HG03460 (cell line): ENCODE data around the gene CEP68.
"Not testable (repeated sequence)": the region's sequence is repeated elsewhere in the genome, so short reads cannot be mapped to it uniquely, and the experiment has no call there.

ENCODE experiments used
- ATAC-seq: cut with Tn5 transposase; IDR thresholded peaks from one replicate; pipeline ENCODE4 v1.9.1; 2021; ENCODE audit not compliant: unreplicated experiment

CEP68 gene

DNA sequence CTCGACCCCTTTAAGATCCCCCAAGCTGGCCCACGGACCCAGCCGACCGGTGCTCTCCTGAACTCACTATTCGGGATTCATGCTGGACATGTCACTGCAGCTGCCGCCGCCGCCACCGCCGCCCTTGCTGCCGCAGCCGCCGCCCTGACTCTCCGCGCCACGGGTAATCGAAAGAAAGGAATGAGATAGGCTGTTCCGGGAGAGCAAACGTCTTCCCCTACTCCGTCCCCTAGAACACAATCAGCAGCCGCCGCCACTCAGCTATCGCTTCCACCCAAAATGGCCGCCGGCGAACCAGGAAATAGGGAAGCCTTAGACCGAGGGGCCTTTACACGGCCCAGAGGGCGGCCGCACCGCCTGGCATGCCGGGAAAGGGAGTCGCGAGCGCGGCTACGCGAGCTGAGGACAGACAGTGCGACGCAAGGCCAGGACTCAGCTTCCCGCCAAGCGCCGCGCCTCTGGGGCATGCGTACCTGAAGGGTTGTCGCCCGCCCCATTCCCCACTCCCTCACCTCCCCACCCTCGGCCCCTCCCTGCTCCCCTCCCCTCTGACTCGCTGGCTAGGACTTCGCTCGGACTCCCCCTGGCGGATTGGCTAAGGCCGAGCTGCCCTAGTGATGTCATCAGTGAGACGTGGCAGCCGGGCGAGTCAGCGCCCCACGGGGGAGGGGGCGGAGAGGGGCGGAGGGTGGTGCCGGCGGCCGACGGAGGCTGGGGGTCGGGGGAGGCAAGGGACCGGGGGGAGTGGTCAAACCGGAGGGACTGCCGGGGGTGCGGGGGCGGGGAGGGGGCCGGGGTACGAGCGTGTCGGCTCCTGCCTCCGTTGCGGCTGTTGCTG lies 73.8 kb downstream of the CEP68 start, which contains the start of gene RAB1A:
TSS of gene RAB1A (minus strand) at position 281 of the 838 bp plus-strand sequence. CDS start at position 90, 191 bp downstream.
- ATAC-seq = peak; percentile 94

DNA sequence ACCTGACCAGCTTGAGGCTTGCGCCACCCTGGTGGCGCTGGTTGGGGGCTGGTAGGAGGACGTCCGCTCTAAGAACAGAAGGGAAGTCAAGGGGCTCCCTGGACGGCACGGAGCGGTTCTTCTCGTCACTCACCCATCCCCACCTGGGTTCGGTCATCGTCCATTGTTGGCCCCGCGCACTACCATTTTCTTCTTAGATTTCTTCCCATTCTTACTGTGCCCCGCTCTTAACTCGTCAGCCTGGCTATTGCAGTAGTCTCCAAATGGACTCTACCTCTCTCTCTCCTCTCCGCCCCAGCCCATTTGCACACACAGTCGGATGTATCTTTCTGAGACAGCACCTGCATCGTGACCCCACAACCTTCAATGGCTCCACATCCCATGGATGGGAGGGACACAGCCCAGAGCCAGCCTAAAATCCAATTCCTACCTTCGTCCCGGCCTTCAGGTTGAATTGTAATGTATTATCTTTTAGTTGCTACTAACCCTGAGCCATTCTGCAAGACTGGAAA lies 74.5 kb downstream of the CEP68 start:
- peak; percentile 37 for ATAC-seq

DNA sequence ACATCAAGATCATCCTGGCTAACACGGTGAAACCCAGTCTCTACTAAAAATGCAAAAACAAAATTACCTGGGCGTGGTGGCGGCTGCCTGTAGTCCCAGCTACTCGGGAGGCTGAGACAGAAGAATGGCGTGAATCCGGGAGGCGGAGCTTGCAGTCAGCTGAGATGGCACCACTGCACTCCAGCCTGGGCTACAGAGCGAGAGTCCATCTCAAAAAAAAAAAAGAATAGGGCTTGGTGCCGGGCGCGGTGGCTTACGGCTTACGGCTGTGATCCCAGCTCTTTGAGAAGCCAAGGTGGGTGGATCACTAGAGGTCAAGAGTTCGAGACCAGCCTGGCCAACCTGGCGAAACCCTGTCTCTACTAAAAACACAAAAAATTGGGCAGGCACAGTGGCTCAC lies 76.7 kb downstream of the CEP68 start:
- ATAC-seq = not testable (repeated sequence)

DNA sequence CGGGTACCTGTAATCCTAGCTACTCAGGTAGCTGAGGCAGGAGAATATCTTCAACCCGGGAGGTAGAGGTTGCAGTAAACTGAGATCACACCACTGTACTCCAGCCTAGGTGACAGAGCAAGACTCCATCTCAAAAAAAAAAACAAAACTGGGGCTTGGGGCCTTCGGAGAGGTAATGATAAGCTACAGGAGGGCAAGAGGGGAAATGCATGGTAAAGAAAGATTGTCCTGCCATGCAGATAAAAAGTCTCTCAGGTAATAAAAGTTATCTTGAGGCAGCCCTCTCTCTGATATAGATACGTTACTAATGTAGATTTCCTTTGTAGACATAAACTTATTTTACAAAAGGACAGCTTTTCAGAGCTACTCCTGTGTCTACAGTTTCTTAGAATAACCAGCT lies 77.4 kb downstream of the CEP68 start:
- no peak for ATAC-seq

DNA sequence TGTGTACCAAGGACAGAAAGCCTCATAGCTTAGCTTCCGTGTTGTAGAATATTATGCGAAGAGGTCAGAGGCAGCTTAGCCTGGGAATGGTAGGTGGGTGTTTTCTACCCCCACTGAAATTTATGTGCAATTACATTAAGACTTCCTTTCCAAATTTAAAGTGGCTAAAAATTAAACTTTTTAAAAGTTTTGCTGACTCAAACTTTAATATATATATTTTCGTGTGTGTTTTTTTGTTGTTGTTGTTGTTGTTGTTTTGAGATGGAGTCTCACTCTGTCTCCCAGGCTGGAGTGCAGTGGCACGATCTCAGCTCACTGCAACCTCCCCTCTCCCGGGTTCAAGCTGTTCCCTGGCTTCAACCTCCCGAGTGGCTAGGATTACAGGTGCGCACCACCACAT lies 77.9 kb downstream of the CEP68 start:
- ATAC-seq = no peak

DNA sequence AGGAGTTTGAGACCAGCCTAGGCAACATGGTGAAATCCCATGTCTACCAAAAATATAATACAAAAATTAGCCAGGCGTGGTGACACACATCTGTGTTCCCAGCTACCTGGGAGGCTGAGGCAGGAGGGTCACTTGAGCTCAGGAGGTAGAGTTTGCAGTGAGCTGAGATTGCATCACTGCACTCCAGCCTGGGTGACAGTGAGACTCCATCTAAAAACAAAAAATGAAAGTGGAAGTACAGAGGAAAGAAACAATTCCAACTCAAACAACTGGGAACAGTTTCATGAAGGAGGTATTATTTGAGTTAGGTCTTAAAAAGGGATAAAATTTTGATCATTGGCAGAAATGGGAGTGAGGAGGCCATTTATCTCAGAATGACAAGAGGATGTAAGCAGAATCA lies 80.0 kb downstream of the CEP68 start:
- no peak for ATAC-seq
